Measurements from ENCODE around the gene SLX4.

DNA sequence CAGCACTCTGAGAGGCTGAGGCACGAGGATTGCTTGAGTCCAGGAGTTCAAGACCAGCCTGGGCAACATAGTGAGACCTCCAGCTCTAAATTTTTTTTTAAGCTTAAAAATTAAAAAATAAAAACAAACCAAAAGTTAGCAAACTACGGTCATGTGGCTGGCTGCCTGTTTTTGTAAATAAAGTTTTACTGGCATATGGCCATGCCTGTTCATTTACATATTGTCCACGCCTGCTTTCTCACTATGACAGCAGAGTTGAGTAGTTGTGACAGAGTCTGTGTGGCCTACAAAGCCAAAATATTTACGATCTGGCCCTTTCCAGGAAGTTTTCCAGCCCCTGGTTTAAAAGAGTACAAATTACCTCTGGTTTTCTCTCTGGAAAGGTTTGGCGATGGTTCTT lies 3.3 kb downstream of the SLX4 start:
- TF ChIP-seq, protein P1, sequence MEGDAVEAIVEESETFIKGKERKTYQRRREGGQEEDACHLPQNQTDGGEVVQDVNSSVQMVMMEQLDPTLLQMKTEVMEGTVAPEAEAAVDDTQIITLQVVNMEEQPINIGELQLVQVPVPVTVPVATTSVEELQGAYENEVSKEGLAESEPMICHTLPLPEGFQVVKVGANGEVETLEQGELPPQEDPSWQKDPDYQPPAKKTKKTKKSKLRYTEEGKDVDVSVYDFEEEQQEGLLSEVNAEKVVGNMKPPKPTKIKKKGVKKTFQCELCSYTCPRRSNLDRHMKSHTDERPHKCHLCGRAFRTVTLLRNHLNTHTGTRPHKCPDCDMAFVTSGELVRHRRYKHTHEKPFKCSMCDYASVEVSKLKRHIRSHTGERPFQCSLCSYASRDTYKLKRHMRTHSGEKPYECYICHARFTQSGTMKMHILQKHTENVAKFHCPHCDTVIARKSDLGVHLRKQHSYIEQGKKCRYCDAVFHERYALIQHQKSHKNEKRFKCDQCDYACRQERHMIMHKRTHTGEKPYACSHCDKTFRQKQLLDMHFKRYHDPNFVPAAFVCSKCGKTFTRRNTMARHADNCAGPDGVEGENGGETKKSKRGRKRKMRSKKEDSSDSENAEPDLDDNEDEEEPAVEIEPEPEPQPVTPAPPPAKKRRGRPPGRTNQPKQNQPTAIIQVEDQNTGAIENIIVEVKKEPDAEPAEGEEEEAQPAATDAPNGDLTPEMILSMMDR (IDR thresholded peaks at IDR 0.05): no peak
- TF ChIP-seq POLR2A (IDR thresholded peaks at IDR 0.05): no peak
